Epithelial cell of prostate (primary cell): ENCODE measurements around the gene MEI1.
"Not testable (repeated sequence)": the region's sequence is repeated elsewhere in the genome, so short reads cannot be mapped to it uniquely, and the experiment has no call there.

Experiments used
- DNase-seq: peaks from one replicate; pipeline ENCODE4 v3.0.0-alpha.2; 2011; ENCODE audit warnings: low read depth, low spot score
- H3K27ac ChIP-seq: fragments of 450-650 bp; 2 replicates; pipeline ENCODE4 v1.5.1; 2017; ENCODE audit warnings: mild to moderate bottlenecking

Gene MEI1

DNA sequence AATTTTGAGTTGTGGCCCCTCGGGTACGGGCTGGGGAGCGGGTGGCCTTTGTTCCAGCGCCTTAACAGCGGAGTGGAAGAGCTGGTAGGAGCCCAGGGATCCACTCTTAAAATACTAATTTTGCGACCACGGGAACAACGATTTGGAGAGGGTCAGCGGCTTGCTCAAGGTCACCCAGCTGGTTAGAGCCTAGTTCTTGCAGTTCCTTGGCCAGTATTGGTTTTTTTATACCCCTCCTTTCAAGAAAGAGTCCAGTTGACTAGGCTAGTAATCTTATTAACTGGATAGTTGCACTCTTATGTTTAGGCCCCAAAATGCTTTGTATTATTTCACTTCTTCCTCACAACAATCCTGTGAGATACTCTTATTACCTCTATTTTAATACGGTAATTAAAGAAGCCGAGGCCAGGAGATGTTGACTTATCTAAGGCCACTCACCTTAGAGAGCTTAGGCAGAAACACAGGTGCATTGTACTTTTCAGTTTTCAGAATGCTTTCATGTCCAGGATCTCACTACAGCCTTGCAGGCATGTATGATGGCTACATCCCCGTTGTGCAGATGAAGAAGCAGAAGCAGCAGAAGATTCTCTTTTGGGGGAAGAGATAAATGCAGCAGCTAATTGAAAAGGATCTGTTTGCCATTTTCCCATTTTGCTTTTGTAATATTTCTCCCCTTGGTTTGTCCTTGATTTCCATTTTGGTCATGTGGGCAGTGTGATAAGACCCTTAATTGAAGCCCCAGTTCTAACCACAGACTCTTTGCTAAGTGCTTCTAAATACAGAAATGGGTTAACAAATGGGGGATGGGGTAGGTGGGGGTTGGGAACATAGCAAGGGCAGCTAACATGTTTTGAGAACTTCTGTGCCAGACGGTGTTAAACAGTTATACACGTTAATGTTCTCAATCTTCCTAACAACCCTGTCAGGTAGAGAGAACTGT is 135.0 kb downstream of the MEI1 start:
- DNase-seq: no peak
- H3K27ac ChIP-seq: peak overlapping the region; percentile 92

DNA sequence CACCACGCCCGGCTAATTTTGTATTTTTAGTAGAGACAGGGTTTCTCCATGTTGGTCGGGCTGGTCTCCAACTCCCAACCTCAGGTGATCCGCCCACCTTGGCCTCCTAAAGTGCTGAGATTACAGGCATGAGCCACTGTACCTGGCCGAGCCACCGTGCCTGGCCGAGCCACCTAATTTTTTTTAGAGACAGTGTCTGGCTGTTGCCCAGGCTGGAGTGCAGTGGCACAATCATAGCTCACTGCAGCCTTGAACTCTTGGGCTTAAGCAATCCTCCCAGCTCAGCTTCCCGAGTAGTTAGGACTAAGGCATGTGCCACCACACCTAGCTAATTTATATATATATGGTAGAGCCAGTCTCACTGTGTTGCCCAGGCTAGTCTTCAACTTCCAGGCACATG is 136.2 kb downstream of the MEI1 start:
- peak overlapping the region; percentile 92 for H3K27ac ChIP-seq
- DNase-seq: not testable (repeated sequence)

DNA sequence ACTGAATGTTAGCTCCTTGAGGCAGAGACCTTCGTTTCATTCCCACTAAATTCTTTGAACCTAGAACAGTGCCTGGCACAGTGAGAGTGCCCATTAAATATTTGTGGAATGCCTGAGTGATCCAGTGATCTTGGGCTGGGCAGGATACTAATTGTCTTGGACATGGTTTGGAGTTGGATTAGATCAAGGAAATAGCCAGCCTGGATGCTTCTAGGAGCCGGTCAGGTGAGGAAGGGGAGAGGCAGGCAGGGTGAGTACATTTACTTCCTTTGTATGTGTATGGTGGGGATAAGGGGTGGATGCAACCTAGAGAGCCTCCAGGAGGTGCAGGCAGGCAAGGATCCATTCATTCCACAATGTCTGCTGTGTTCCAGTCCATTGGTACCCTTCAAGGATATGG is 137.2 kb downstream of the MEI1 start:
- DNase-seq: no peak
- H3K27ac ChIP-seq: peak overlapping the region; percentile 92

DNA sequence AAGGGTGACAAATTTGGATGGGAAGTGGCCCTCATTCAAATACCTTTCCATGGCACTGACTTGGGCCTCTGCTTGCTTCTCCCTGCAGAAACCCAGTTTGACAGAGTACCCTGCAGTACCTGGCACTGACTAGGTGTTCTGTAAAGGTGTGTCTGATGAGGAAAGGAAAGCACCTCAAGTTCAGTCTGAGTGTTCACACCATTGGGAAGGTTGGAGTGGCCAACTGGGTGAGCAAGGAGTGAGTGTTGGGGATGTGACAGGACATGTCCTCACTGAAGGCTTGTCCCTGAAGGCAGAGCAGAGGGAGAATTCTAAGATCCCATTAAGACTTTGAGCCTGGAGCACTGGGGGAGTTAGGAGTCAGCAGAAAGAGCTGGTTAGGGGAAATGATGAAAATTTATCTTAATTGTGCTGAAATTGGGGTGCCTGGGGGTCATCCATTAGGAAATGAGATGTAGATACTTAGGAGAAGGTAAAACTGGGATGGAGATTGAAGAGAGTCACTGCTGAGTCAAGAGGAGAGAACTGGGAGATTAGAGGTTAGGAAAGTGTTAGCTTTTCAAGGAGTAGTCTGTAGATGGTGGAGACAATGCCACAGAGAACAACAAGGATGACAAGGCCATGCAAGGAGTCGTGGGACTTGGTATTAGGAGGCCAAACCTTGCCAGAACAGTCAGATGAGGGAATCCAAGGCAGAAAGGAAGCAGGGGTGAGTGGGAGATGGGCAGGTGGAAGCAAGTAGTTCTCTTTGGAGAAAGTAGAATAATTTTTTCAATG is 139.7 kb downstream of the MEI1 start:
- peak; percentile 69 for DNase-seq
- H3K27ac ChIP-seq: peak overlapping the region; percentile 92

DNA sequence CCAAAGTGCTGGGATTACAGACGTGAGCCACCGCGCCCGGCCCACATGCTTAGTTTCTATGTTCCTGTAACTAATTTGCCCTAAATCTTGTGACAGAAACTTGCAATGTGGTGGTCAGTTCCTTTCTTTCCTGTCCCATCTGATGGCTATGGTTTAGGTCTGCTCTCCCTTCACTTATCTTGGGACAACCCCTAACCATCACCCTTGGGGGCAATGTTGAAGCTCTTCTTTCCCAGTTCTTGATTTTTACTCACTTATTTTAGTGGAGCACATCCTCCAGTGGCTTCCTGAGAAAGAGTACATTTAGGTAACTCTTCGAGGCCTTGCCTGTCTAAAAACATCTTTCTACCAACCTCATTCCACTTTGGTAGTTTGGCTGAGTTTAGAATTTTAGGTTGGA is 140.9 kb downstream of the MEI1 start:
- peak overlapping the region; percentile 92 for H3K27ac ChIP-seq
- no peak for DNase-seq

DNA sequence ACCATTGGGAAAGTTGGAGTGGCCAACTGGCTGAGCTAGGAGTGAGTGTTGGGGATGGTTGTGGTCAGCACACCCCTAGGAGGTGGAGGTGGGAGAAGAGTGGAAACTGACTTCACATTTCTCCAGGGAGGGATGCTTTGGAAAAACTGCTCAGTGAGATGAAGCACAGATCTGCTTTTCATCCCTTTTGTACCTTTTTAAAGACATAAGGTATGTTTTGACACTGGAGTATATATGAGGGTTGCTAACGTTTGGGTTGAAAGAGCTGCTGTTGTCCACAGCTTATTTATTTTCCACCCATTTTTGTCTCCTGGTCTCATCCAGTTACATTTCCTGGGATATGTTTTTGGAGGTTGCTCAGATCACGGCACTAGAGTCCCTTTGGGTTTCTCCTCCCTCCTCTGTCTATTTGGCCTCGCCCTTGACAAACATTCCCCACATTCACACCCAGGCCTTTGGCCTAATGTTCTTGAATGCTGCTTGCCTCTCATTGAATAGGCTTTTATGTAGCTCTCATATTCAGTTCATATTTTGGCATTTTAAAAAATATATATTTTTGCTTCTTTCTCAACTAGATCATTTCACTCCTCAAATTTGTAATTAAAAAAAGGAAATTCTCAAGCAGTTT is 141.9 kb downstream of the MEI1 start:
- no peak for DNase-seq
- H3K27ac ChIP-seq: peak overlapping the region; percentile 92

DNA sequence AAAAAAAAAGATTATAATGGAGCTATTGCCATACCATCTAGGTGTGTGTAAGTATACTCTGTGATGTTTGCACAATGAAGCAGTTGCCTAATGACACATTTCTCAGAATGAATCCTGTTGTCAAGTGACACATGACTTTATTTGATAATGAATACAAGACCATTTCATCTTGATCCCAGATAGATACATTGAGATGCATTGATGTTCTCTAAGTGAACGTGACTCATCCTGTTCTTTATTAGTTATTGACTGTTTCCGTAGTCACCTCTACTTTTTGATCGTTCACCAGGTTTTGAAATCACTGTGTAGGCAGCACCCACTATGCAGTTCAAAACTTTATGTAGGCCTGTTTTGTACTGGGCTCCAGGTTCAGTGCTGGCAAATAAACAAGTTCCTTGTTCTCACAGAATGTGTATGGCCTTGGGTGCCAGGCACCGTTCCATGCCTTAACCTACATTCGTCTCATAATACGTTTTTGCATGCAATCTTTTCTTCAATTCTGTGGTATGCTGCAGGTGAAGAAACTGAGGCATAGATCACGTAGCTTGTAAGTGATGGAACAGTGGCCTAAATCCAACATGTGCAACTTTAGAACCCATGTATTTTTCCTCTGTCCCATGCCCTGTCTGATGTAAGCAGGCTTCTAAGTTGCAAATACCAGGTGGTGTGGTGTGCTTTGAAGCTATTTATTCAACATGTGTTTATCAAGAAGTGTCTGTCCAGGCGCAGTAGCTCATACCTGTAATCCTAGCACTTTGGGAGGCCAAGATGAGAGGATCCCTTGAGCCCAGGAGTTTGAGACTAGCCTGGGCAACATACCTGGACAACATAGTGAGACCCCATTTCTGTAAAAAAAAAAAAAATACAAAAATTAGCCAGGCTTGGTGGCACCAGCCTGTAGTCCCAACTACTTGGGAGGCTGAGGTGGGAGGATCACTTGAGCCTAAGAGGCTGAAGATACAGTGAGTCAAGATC is 144.0 kb downstream of the MEI1 start:
- peak overlapping the region; percentile 92 for H3K27ac ChIP-seq
- no peak for DNase-seq

DNA sequence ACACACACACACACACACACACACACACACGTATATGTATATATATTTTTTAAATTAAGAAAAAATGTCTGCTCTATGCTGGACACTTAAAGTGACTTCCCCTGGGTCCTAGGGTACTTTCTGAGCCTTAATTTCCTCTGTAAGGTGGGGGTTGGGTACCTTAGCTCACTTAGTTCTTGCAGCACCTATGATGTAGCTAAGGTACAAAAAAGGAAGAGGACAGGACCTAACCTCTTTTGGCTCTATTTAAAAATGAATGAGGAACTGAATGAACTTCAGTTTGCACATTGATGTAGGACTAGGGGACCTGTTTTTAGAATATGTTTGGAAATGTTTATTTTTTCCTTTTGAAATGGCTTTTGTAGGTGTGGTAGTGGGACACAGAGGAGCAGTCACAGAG is 144.7 kb downstream of the MEI1 start:
- peak overlapping the region; percentile 92 for H3K27ac ChIP-seq
- DNase-seq: no peak

DNA sequence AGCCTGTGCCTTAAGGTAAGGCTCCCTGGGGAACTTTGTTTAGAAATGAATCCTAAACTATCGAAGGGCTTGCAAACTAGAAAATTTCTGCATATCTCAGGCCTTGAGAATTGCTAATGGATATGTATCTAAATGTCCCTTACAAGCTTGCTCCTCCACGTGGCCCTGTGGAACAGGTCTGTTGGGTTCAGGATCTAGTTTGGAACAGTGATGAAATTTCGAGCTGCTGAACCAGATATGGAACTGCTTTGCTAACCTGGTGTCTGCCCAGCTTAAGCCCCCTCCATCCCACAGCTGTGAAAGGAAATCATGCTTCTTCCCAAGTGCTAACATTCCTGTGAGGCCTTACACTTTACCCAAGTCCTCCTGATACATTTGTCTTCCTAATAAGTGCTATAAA is 145.2 kb downstream of the MEI1 start:
- peak overlapping the region; percentile 92 for H3K27ac ChIP-seq
- no peak for DNase-seq

DNA sequence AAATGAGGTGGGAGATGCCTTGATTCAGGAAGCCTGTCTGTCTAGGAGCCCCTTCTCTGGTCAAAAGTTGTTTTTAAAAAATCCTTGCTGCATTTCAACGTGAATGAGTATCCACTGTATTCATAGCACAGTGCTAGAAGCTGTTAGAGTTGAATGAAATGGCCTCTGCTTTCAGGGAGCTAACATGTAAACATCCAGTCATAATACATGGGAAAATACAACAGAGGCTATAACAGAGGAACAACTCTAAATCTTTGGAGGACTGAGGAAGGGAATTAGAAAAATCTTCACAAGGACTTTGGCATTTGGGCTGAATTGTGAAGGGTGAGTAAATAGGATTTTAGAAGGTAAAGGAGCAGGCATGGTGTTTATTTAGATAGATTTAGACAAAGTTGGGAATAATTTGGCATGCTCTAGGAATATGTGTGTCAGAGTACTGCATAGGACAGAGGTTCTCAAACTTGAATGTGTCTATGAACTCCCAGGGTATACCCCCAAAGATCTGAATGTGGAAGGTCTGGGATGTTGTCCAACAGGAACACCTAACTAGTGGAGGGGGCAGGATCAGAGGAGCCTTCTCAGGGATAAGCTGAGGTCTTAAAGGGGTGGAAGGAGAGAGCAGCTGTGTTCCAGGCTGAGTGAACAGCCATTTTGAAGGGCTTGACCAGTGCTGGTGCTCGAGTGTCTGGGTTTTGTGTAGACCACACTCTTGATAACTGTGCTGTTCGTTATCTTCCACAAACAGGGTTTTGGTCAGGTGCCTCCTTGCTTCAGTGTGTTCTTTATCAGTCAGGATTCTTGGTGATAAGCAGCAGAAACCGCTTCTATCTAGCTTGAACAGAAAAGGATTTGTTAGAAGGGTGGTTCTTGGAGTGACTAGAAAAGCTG is 146.3 kb downstream of the MEI1 start:
- no peak for DNase-seq

DNA sequence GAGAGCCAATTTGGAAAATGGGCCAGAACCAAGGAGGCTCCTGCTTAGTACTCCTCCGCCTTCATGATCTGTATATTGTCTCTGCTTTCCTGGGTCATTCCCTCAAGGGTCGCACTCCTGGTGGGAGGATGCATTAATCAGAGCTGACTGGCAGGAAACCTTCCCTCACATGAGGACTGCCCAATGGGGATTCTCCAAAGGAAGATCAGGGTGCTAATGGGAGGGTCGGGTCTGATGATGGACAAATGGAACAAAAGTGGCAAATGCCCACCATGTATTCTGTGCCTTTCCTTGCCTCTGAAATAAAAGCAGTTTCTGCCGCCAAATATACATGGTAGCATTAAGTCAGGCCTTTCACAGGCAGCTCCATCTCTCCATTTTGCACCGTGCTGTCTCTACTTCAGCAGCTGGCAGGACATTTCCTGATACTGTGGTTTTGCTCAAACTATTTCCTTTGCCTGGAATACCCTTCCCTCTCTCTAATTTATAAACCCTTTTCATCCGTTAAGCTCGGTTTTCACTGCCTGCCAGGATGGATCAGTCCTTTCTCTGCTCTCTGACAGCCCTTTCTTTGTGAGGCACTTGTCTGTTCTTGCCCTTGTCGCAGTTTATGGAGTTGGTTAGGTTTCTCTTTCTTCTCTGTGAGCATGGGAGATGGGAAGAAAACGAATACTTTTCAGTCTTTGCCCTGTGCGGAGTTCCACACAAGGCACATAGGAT is 147.1 kb downstream of the MEI1 start:
- peak overlapping the region; percentile 92 for H3K27ac ChIP-seq
- DNase-seq: no peak

More for the DNA sequence above, 146.3 kb downstream of the MEI1 start:
- H3K27ac ChIP-seq: peak overlapping the region; percentile 92

DNA sequence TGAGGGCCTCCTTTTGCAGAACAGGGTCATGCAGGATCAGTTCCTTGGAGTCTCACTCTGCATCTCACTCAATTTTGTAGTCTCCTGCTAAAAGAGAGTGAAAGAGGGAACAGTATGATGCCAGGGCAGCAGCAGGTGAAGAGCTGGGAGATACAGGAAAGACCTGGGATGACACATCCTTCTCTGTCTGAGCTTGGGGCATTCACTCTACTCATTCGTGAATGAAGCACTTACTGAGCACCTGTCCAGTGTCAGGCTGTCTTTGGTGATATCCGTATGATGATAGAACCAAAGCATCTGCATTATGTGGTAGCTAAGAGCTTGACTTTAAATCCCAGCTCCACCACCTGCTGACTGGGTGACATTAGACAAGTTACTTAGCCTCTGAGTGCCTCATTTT is 148.0 kb downstream of the MEI1 start:
- no peak for DNase-seq
- peak overlapping the region; percentile 92 for H3K27ac ChIP-seq

DNA sequence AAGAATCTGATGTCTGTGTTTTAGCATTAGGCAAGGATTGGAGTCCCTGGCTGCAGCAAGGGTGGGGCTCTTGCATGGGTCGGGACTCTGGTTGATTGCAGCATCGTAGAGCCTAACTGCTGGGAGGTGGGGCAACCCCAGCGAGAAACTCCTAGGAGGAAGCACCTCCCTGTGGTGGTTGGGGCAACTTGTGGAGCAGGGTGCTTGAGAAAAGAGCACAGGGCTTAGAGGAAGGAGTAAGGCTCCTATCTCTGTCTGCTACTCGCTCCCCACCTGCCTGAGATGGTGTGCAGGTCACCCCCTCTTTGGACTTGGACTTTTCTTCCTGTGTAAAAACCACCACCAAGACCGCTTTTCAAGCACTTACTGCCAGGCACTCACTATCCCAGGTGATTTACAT is 149.2 kb downstream of the MEI1 start:
- no peak overlapping the region for H3K27ac ChIP-seq
- DNase-seq: no peak
